Stomach (tissue), 9 donors: Measurements from ENCODE around the gene POLG2. TPM values are rescaled to one million over a fixed set of nuclear protein-coding genes. Genes with fewer than 3 reads are reported as not detected.
A peak's percentile ranks its signal among the peaks of the same experiment; 100 is the strongest.

Experiments used
- DNase-seq, 2 donors: peaks; one replicate each; pipeline versions ENCODE4 v3.0.0 to v3.0.0-alpha.2; 2013 to 2019
- H3K27ac ChIP-seq, 5 donors: fragments of 200-600 bp in 4 of 5; sonication (generic) in 4 of 5; one replicate each; pipeline ENCODE4 v1.5.1; 2013 to 2019; ENCODE audit warnings: mild to moderate bottlenecking in 1 of 5, moderate library complexity in 1 of 5
- H3K27me3 ChIP-seq, 3 donors: fragments of 200-600 bp; sonication (generic); one replicate each; pipeline ENCODE4 v1.5.1; 2017 to 2019; ENCODE audit warnings: mixed run types in 1 of 3
- H3K36me3 ChIP-seq, 4 donors: fragments of 200-600 bp; sonication (generic); 1 replicate in 3 of 4; 2 replicates in 1 of 4; pipeline ENCODE4 v1.5.1; 2016 to 2019
- H3K4me1 ChIP-seq, 4 donors: fragments of 200-600 bp; sonication (generic); one replicate each; pipeline ENCODE4 v1.5.1; 2016 to 2019
- H3K4me3 ChIP-seq, 4 donors: fragments of 200-600 bp; sonication (generic) in 3 of 4; one replicate each; pipeline ENCODE4 v1.5.1; 2016 to 2019; ENCODE audit warnings: mild to moderate bottlenecking in 1 of 4
- H3K9me3 ChIP-seq, 4 donors: fragments of 200-600 bp; sonication (generic); one replicate each; pipeline ENCODE4 v1.5.1; 2016 to 2019
- CTCF ChIP-seq, 7 experiments: fragments of 450-650 bp in 4 of 7; fragments of 200-600 bp in 3 of 7; sonication (generic) in 3 of 7; IDR thresholded peaks; one replicate each; pipeline ENCODE4 v1.5.1; 2016 to 2019; ENCODE audit warnings: antibody characterized with exemption in 7 of 7, control low read depth in 2 of 7, mild to moderate bottlenecking in 1 of 7
- EP300 ChIP-seq: sonication (generic); formaldehyde crosslinking; IDR thresholded peaks from one replicate; pipeline ENCODE4 v1.6.1; 2017; ENCODE audit warnings: antibody characterized with exemption
- POLR2A ChIP-seq, 4 donors: fragments of 450-650 bp; IDR thresholded peaks; one replicate each; pipeline ENCODE4 v1.6.1; 2016; ENCODE audit warnings: antibody characterized with exemption in 4 of 4, control low read depth in 2 of 4, mild to moderate bottlenecking in 1 of 4, moderate library complexity in 1 of 4
- POLR2AphosphoS5 ChIP-seq, 3 donors: sonication (generic); formaldehyde crosslinking; IDR thresholded peaks; one replicate each; pipeline ENCODE4 v1.6.1; 2016; ENCODE audit warnings: antibody characterized with exemption in 3 of 3
- WGBS, 5 donors: extraction: QIAGEN DNeasy Blood & Tissue Kit in 3 of 5; methylation state at CpG; one replicate each; pipeline versions ENCODE4 v1.1.5 to v1.1.7; 2013 to 2018; 5-methylcytosine and 5-hydroxymethylcytosine counted together
- intact Hi-C: fragments of 100-400 bp; cut with DNase I; formaldehyde crosslinking; loops from one replicate; pipeline ENCODE4 v1.15.1; 2023; ENCODE audit warnings: low total_unique reads
- polyA plus RNA-seq, 3 donors: library from polyadenylated mRNA; stranded (reverse); fragments of 200-250 nt; gene quantifications; one replicate each; pipeline ENCODE4 v1.2.3, GENCODE V29; 2013
- total RNA-seq, 5 donors: library from RNA; depleted of rRNA; stranded (reverse); fragments of >200 nt; gene quantifications; one replicate each; pipeline versions ENCODE4 v1.1.0 to v1.2.3, GENCODE V29; 2014 to 2016
- donor health status: healthy with polysubstance abuse.
- donor health status: Bipolar disorder and iron deficiency.
- donor health status: healthy.

POLG2 gene
- total and polyA plus RNA-seq, 8 donors, result 1.3 to 41.4 (median 9.9) TPM

GRCh38 chr17:64492481-64493109 lies 4.3 kb downstream of the POLG2 start:
- no peak for DNase-seq
- H3K4me1 ChIP-seq, result peaks cover 21 to 36% (median 28%) of the 10 kb centered on the region in 4 donors
- H3K27ac ChIP-seq, result no peak overlapping the region
- H3K4me3 ChIP-seq, result no peak overlapping the region
- TF ChIP-seq POLR2AphosphoS5 (IDR thresholded peaks at IDR 0.05) (no peak), CTCF (IDR thresholded peaks at IDR 0.05) (peak in 4 of 7 experiments; percentile 16 to 73 (median 48))
- 77 to 82% (median 79%) methylated on average over 6 of the region's 6 CpGs for WGBS, 5 donors
- intact Hi-C loops, result no loop called here
- H3K27me3 ChIP-seq, result no peaks in the 10 kb centered on the region
- H3K9me3 ChIP-seq, result no peaks in the 10 kb centered on the region
- peaks cover 6 to 55% (median 53%) of the 10 kb centered on the region in 4 donors for H3K36me3 ChIP-seq

GRCh38 chr17:64491994-64492393 lies 4.9 kb downstream of the POLG2 start:
- WGBS, 5 donors, result 74 to 90% (median 79%) methylated on average over 3 of the region's 3 CpGs
- Histone ChIP-seq H3K36me3 (peaks cover 6 to 56% (median 55%) of the 10 kb centered on the region in 4 donors), H3K27ac (no peak overlapping the region), H3K9me3 (no peaks in the 10 kb centered on the region), H3K4me1 (peaks cover 15 to 30% (median 23%) of the 10 kb centered on the region in 4 donors), H3K4me3 (no peak overlapping the region), H3K27me3 (no peaks in the 10 kb centered on the region)
- no peak for DNase-seq
- TF ChIP-seq POLR2AphosphoS5 (IDR thresholded peaks at IDR 0.05), result no peak
- no peak for TF ChIP-seq CTCF (IDR thresholded peaks at IDR 0.05)
- TF ChIP-seq EP300, result no peak
- TF ChIP-seq POLR2A (IDR thresholded peaks at IDR 0.05), result no peak
- intact Hi-C loops, result no loop called here

- TF ChIP-seq CTCF (IDR thresholded peaks at IDR 0.05), result peak in 4 of 7 experiments; percentile 18 to 53 (median 28)
- TF ChIP-seq EP300, result no peak
- TF ChIP-seq POLR2A (IDR thresholded peaks at IDR 0.05), result no peak
- TF ChIP-seq POLR2AphosphoS5 (IDR thresholded peaks at IDR 0.05), result no peak
- Histone ChIP-seq H3K36me3 (peaks cover 6 to 62% (median 60%) of the 10 kb centered on the region in 4 donors), H3K27ac (no peak overlapping the region), H3K4me3 (no peak overlapping the region), H3K27me3 (no peaks in the 10 kb centered on the region), H3K4me1 (peaks cover 15 to 27% (median 21%) of the 10 kb centered on the region in 4 donors), H3K9me3 (no peaks in the 10 kb centered on the region)
- 92 to 96% (median 94%) methylated on average over 13 of the region's 13 CpGs for WGBS, 5 donors
- intact Hi-C loops, result no loop called here
- DNase-seq, result peak in 1 of 2 donors; percentile 48
Measured at GRCh38 chr17:64491034-64491860, 5.6 kb downstream of the POLG2 start.

- TF ChIP-seq EP300, result no peak
- TF ChIP-seq CTCF (IDR thresholded peaks at IDR 0.05), result no peak
- no peak for TF ChIP-seq POLR2A (IDR thresholded peaks at IDR 0.05)
- no peak for TF ChIP-seq POLR2AphosphoS5 (IDR thresholded peaks at IDR 0.05)
- intact Hi-C loops, result loop anchor here (5.0 kb wide), 1 partner anchor 66 kb away; no protein-coding TSS in a partner anchor
- H3K27me3 ChIP-seq, result no peaks in the 10 kb centered on the region
- H3K36me3 ChIP-seq, result peaks cover 20 to 89% (median 88%) of the 10 kb centered on the region in 4 donors
- no peak overlapping the region for H3K27ac ChIP-seq
- 93 to 100% (median 97%) methylated on average over 2 of the region's 2 CpGs for WGBS, 5 donors
- no peaks in the 10 kb centered on the region for H3K4me1 ChIP-seq
- no peak for DNase-seq
- H3K4me3 ChIP-seq, result no peak overlapping the region
- H3K9me3 ChIP-seq, result no peaks in the 10 kb centered on the region
Measured at GRCh38 chr17:64488301-64488700, 8.6 kb downstream of the POLG2 start.
